Stimulated activated CD4-positive, alpha-beta T cell treated with anti-CD3 and anti-CD28 coated beads, Interleukin-15, amount 100 ng/mL, for 1 hour (primary cell): ENCODE data around the gene MYBPC3.
A peak's percentile ranks its signal among the peaks of the same experiment; 100 is the strongest.

Experiments used
- DNase-seq, 2 donors: peaks; one replicate each; pipeline ENCODE4 v3.0.0-alpha.2; 2020; ENCODE audit warnings: low read depth in 1 of 2, low spot score in 1 of 2

MYBPC3 gene

GRCh38 chr11:47387944-47388696, 35.6 kb upstream of the MYBPC3 start:
- DNase-seq = no peak

DNA sequence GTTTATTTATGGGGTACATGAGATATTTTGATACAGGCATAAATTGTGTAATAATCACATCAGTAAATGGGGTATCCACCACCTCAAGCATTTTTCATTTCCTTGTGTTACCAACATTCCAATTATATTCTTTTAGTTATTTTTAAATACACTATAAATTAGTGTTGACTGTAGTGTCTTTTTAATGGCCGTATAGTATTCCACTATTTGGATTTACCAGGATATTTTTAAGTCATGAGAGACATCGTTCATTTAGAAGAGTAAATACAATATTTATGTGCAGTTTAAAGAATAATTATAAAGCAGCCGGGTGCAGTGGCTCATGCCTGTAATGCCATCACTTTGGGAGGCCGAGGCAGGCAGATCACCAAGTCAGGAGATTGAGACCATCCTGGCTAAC, 32.0 kb upstream of the MYBPC3 start:
- no peak for DNase-seq

DNA sequence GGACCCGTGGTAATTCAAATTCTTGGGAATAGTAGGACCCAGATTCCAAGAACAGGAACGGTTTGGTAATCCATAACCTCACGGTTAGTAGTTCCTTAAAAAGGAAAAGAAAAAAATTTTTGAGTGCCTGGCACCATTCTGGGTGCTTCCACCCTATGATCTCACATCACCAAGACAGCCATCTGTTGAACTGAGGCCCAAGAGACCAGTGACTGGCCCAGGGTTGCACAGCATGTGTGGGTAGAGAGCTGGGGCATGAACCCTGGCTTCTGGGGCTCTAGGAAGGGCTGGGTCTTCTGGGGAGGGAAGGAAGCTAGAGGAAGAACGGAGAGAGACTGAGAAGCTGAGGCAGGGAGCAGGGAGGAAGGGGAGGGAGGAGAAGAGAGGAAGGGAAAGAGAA, 30.6 kb upstream of the MYBPC3 start:
- DNase-seq = no peak

DNA sequence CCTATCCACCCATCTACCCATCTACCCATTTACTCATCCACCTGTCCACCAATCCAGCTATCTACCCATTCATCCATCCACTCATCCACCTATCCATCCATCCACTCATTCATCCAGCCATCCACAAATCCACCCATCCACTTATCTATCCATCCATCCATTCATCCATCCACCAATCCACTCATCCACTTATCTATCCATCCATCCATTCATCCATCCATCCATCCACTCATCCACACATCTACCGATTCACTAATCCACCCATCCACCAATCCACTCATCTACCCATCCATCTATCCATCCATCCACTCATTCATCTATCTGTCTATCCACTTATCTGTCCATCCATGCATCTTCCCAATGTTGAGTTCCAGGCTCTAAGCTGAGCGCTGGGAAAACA, 27.6 kb upstream of the MYBPC3 start:
- DNase-seq = no peak

DNA sequence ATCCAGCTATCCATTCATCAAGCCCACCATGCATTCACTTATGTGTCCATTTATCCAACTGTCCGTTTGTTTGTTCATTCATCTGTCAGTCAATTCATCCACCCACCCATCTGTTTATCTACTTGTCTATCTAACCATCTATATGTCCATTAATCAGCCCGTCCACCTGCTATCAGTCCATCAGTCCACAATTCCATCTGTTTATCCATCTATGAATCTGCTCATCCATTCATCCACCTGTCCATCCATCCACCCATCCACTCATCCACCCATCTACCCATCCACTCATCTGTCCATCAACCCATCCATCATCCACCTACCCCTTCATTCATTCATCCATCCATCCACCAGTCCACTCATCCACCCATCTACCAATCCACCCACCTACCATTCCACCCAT, 26.8 kb upstream of the MYBPC3 start:
- no peak for DNase-seq

DNA sequence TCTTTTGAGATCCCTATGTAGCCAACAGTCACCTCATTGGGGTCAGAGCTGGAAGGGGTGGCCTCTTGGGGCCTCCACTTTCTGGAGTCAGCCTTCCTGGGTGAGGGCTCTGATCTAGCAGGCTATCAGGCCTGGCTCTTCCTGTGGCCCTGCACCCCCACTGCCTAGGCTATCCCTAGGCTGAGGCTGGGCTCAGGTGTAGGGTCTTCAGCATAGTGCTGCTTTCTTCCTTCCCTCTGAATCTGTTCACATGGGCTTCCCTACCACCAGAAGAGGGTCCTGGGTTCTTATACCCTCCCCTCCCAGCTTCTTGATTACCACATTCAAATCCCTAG, 26.3 kb upstream of the MYBPC3 start:
- no peak for DNase-seq

- DNase-seq = no peak
These were observed 25.7 kb upstream of the MYBPC3 start, which contains the start of gene SPI1 for GRCh38 chr11:47378010-47378835. Gene SPI1 (minus strand): TSS chr11:47378547. CDS start chr11:47378353, 194 bp downstream.

- no peak for DNase-seq
These were observed 25.1 kb upstream of the MYBPC3 start for GRCh38 chr11:47377571-47378009.

DNA sequence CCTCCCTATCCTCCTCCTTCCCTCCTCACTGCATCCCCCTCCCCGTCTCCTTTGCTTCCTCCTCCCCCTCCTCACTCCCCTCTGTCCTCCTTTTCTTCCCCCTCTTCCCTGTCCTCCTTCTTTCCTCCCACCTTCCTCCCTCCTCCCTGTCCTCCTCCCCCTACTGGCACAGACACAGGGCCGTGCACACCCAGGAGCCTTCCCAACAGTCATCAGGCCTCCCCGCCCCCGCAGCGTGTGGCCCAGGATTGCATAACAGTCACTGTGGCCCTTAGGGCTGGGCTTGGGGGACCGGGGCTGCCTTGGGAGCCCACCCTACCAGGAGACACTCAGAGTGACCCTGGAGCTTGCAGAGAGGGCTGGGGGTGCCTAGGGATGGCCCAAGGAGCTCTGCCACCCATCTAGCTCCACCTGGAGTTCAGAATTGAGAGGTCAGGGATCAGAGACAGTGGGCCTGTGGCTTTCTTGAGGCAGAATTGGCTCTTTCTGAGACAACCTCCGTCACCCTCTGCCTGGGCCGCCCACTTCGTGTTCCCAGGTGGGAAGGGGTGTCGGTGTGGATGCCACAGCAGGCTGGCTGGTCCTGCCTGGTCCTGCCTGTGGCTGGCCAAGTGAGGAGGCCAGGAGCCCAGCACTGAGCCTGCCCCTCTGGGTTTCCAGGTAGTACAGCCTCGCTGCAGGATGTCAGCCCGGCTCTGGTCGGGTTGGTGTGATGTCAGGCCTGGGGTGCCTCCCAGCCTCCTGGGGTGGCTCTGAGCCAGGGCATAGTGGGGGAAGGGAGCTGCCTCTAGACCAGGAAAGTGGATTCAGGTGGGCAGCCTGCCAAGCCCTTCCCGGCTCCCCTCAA, 24.2 kb upstream of the MYBPC3 start:
- no peak for DNase-seq

- no peak for DNase-seq
These were observed 23.6 kb upstream of the MYBPC3 start for GRCh38 chr11:47376107-47376524.

DNA sequence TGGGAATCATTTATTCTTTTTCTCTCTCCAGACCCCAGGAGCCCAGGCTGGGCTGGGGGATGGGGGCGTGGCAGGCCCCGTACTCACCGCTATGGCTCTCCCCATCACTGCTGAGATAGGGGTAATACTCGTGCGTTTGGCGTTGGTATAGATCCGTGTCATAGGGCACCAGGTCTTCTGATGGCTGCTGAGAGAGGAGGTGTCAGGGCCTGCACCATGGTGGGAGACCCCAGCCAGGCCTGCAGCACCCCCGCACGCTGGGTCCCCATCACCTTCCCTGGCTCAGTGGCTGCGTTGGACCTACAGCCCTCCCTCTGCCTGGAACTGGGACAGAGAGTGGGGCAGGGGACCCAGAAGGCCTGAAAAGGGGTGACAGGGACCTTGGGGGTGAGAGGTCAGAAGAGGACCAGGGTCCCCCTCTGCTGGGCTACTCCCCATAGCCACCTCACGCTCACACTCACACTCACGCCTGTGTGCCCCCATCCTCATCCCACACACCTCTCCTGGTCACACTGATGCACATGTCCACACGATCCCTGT, 23.1 kb upstream of the MYBPC3 start:
- no peak for DNase-seq

- DNase-seq = no peak
These were observed 22.5 kb upstream of the MYBPC3 start for GRCh38 chr11:47375020-47375419.

GRCh38 chr11:47374720-47375019, 22.2 kb upstream of the MYBPC3 start:
- no peak for DNase-seq

GRCh38 chr11:47373876-47374719, 21.6 kb upstream of the MYBPC3 start:
- peak; percentile 72 to 80 for DNase-seq

DNA sequence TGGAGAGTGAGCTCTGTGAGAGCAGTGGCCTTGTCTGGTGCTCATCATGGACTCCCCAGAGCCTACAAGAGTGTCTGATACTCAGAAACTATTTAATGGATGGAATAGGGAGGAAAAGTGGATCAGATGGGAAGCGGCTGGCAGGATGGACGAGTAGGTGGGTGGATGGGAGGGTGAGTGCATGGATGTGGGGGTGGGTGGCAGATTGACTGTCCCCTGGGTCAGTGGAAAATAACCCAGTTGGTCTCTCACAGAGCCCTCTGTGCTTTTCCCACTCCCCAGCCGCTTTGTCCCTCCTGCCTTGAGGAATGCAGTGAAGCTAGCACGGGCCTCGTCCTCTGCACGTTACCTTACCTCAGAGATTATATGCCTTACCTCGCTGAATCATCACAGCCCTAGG, 19.9 kb upstream of the MYBPC3 start:
- no peak for DNase-seq

DNA sequence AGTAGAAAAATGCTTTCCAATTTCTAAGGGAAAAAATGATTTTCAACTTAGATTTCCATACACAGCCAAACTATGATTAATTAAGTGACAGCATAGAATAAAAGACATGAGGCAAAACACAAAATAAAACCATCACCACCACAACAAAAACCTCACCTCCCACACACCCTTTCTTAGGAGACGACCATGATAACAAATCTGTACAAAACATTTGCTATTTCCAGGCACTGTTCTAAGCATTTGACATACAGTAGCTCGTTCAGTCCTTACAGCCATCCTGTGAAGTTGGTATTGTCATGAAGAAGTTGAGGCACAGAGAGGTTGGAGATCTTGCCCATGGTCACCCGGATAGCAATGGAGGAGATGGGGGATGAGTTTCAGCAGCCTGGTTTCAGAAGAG, 17.2 kb upstream of the MYBPC3 start:
- no peak for DNase-seq

- DNase-seq = no peak
These were observed 13.6 kb upstream of the MYBPC3 start for GRCh38 chr11:47366020-47366490.

- DNase-seq = no peak
These were observed 8.9 kb upstream of the MYBPC3 start for GRCh38 chr11:47361419-47361818.

DNA sequence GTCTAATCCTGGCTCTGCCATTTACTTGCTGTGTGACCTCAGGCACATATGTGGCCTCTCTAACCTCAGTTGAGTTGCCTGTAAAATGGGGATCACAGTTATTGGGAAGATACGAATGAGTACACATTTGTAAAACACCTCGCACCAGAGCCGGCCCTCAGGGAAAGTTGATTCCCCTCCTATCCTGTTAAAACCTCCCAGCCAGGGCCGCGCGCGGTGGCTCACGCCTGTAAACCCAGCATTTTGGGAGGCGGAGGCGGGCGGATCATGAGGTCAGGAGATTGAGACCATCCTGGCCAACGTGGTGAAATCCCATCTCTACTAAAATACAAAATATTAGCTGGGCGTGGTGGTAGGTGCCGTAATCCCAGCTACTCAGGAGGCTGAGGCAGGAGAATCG, 7.8 kb upstream of the MYBPC3 start:
- DNase-seq = no peak

DNA sequence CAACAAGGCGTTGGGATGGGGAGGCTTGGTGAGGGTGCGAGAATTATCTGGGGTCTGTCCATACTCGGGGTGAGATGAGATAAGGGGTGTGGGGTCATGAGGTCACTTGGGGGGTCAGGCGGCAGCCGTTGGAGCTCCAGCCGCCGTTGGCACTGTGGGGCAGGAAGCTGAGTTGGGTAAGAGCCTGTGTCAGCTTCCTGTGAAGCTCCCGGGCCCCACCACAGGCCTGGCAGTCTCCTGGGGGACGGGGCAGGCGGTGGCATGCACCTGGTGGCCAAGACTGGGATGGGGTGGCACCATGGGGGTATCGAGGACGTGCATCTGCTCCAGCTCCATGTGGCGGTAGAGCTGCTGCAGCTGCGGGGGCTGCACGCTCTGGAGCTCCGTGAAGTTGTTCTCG, 7.1 kb upstream of the MYBPC3 start:
- DNase-seq = no peak
